ENCODE data around the gene LTBR.
A peak's percentile ranks its signal among the peaks of the same experiment; 100 is the strongest.

The LTBR gene

DNA sequence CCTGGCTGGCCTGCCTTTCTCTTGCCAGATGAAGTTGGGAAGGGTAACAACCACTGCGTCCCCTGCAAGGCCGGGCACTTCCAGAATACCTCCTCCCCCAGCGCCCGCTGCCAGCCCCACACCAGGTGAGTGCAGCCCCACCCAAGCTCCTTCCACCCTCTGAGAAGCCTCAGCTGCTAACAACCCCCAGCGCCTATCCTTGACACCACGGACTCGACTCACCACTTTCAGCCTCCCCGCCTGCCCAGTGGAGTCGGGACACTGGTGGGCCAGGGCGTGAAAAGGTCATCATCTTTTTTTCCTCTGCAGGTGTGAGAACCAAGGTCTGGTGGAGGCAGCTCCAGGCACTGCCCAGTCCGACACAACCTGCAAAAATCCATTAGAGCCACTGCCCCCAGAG lies 2.1 kb downstream of the LTBR start:
- DNase-seq = no peak

DNA sequence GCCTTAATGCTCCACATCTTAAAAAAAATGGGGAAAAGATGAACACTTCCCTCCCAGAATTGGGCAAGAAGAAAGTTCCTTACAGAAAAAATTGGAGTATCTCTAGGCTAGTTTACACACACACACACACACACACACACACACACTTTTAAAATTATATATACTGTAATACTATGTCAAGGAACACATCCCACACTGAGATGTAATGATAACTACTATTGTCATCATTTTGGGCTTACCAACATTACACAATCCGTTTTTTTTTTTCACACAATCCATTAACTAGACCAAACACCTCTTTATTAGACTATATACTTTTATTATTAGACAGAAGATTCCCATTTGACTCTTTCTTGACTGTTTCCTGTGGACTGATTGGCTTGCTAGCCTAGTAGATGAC lies 2.5 kb downstream of the LTBR start:
- DNase-seq = no peak

- DNase-seq = no peak
Measured at GRCh38 chr12:6387541-6387940, 3.6 kb downstream of the LTBR start.

GRCh38 chr12:6390084-6390799 lies 6.3 kb downstream of the LTBR start:
- no peak for DNase-seq

DNA sequence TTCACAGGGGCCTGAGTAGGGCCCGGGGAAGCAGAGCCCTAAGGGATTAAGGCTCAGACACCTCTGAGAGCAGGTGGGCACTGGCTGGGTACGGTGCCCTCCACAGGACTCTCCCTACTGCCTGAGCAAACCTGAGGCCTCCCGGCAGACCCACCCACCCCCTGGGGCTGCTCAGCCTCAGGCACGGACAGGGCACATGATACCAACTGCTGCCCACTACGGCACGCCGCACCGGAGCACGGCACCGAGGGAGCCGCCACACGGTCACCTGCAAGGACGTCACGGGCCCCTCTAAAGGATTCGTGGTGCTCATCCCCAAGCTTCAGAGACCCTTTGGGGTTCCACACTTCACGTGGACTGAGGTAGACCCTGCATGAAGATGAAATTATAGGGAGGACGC lies 7.1 kb downstream of the LTBR start:
- no peak for DNase-seq

- DNase-seq = peak; percentile 47
Measured at GRCh38 chr12:6392504-6392903, 8.5 kb downstream of the LTBR start.

- no peak for DNase-seq
Measured at GRCh38 chr12:6393109-6393508, 9.1 kb downstream of the LTBR start.

DNA sequence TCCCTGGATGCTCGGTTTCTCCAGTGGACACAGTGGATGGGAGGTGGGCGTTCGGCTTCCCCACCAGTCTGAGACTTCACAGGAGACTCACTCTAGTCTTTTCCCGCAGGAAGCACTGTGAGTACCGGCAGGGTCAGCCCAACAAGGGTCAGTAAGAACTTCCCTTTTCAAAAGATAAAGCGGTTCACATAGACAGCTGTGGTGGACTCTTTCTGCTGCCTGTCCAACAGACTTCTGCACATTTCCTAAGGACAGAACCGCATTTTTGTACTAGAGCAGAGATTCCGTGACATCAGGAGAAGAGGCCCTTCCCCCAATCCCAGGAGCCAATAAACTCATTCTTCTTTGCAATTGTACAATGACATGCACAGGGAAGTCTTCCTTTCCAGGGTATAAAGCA lies 10.4 kb downstream of the LTBR start:
- no peak for DNase-seq

GRCh38 chr12:6396031-6396430 lies 12.1 kb downstream of the LTBR start:
- no peak for DNase-seq

DNA sequence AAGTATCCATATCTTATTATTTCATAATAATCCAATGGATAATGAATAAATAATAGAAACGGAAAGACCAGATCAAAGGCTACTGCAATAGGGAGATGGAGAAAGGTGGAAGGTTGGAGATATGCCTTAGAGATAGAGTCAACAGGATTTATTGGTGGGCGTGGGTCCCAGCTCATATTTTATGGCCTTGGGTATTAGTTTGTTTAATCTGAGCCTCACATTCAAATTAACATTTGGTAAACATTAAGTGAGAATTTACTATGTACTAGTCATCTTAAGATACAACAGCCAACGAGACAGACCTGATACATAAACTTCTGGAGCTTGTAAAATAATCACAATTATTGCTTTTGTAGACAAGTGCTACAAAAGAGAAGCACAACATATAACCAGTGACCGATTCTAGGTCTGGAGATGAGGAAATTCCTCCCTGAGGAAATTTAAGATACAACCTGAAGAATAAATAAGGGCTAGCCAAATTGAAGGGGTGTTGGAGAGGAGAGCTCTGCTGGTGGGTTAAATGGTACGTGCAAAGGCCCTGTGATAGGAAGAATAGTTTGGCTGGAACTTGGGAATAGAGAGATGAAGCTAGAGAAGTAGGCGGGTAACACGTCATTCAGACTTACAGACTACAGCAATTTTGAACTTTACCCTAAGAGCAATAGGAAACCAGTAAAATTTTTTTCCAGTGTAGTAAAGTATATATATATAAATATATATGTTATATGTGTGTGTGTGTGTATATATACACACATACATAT lies 16.1 kb downstream of the LTBR start:
- DNase-seq = no peak

DNA sequence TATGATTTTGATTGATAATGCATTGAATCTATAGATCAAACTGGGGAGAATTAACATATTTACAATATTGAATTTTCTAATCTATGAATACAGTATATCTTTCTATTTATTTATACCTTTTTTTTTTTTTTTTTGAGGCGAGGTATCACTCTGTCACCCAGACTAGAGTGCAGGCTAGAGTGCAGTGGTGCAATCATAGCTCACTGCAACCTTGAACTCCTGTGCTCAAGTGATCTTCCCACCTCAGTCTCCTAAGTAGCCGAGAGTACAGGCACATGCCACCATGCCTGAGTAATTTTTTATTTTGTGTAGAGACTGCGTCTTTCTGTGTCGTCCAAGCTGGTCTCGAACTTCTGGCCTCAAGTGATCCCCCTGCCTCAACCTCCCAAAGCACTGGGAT lies 20.4 kb downstream of the LTBR start:
- DNase-seq = no peak

GRCh38 chr12:6405963-6406362 lies 22.0 kb downstream of the LTBR start:
- DNase-seq = no peak

GRCh38 chr12:6407236-6407954 lies 23.4 kb downstream of the LTBR start:
- DNase-seq = peak; percentile 62

DNA sequence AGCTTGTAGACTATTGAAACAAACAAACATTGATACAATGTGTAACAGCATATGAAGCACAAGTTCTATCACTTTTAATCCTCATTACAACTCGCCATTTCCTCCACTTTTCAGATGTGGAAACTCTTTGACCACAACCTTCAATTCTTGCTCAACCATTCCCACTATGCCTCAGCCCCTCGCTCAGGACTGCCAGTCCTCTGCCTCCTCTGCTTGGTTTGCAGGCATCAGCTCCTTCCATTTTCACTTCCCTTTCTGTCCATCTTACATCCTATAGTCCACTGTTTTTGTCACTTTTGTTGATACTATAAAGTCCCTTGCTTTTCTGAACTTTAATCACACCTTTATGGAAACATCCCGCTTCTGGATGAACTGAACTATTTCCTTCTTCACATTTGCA lies 32.6 kb downstream of the LTBR start:
- DNase-seq = no peak

- DNase-seq = no peak
Measured at GRCh38 chr12:6418796-6419195, 34.8 kb downstream of the LTBR start.

DNA sequence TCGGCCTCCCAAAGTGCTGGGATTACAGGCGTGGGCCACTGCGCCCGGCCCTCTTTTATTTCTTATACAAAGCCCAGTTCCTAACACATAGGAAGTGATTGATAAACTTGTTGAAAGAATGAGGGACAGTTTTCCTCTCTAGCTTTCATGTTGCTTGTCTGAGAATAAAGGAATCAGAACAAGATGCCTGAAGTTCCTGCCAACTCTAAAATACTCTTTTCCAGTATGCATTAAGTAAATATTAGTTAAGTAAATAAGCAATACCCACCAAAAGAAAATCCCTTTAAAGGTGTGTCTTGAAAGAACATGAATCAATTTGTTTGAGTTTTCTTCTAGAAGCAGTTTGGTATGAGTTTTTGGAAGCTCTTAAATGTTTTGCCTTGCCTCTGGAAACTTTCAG lies 36.4 kb downstream of the LTBR start:
- DNase-seq = no peak

DNA sequence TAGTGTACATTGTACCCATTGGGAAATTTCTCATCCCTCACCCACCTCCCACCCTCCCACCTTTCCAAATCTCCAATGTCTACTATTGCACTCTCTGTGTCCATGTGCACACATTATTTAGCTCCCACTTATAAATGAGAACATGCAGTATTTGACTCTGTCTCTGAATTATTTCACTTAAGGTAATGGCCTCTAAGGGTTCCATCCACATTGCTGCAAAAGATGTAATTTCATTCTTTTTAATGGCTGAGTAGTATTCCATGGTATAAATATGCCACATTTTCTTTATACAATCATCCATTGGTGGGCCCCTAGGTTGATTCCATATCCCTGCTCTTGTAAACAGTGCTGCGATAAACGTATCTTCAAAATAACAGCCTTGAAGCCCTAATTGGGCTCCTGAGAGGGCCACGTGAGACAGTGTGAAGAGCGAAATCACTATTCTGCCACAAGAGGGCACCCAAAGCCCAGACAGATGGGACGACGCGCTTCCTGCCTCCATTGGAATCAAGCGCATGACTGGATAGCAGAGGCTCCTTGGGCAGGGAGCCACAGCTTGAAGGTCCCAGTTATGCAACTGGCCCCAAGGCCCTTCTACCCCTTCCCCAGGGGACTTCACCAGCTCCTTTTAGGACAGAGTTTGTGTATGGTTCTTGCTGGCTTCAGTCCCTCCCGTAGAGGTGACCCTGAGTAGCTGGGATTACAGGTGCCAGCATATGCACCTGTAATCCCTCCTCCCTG lies 39.5 kb downstream of the LTBR start:
- peak; percentile 93 for DNase-seq

GRCh38 chr12:6424008-6424347 lies 40.0 kb downstream of the LTBR start:
- no peak for DNase-seq

GRCh38 chr12:6424866-6425265 lies 40.9 kb downstream of the LTBR start:
- DNase-seq = no peak

DNA sequence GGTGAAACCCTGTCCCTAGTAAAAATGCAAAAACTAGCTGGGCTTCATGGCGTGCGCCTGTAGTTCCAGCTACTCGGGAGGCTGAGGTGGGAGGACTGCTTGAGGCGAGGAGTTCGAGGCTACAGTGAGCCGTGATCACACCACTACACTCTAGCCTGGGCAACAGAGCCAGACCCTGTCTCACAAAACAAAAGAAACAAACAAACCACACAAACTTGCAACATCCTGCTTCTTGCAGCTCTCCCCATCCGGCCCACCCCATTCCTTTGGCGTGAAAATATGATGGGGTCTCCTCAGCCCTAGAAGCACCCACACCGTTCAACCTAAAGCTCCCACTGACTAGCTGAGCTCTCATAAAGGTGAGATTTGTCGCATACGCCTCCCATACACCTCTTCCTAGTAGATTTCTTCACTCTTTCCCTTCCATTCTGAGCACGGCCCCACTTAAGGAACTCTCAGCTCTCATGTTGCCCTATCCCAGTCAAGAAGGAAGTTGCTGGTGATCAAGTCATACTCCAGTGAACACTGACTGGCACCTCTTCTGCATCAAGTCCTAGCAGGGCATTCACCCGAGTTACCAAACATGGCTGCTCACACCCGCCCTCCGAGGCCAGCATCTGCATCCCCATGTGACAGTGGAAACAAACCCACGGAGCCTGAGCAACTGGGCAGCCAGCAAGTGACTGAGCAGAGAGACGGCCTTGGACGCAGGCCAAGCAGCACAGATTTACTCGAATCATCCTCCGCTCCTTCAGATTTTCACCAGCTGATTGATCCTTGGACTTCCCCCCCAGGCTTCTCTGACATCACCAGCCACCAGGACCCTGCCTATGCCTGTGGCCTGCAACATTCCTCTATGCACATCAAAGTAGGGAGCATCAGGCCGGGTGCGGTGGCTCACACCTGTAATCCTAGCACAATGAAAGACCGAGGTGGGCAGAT lies 41.9 kb downstream of the LTBR start:
- DNase-seq = no peak

- no peak for DNase-seq
Measured at GRCh38 chr12:6426882-6427671, 43.1 kb downstream of the LTBR start.

Data from NCI-H774 (cell line).